A204.1 (cell line): Measurements from ENCODE around the gene CFAP74.

Experiments used
- FAIRE-seq: peaks from 2 replicates; lab custom pipeline; 2012; peaks lifted over from hg19 to GRCh38; lab: Jason Lieb, UNC

The CFAP74 gene

GRCh38 chr1:1967879-1968278, 35.7 kb downstream of the CFAP74 start:
- FAIRE-seq: no peak

DNA sequence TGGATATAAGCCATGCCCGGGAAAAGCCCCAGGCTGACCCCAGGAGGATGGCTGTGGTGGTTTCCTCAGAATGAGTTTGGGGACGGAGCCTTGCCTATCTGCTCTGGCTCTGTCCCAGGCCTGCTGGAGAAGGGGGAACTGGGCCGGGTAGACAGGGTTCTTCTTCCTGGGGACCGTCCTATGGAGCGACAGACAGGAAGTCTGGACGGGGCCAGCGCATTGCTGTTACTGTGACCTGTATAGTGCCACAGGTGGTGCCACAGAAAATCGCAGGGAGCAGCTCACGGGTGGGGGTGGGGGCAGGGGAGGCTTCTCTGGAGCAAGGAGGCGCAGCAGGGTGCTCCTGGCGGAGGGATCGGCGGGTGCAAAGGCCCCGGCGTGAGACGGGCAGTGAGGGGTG, 36.4 kb downstream of the CFAP74 start:
- no peak for FAIRE-seq

- FAIRE-seq: no peak
Observed at GRCh38 chr1:1966071-1966740, 37.4 kb downstream of the CFAP74 start.

- no peak for FAIRE-seq
Observed at GRCh38 chr1:1965546-1965945, 38.0 kb downstream of the CFAP74 start.

DNA sequence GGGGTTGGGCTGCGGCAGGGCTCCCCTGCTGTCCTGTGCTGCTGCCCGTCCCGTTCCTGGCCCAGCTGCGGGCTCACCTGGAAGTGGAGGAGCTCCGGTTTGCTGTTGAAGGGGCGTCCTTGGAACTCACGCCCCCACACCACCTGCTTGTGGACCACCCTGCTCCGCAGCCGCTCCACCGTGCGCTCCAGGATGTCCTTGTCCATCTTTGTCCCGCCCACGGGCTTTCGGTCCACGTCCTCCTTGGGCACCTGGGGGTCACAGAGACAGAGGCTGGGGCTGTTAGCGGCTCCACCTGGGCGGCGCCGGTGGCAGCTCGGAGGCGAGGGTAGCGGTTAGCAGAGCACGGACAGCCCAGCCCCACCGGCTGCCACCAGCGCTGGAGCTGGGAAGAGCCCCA, 38.8 kb downstream of the CFAP74 start:
- FAIRE-seq: no peak

- no peak for FAIRE-seq
Observed at GRCh38 chr1:1963570-1963969, 40.0 kb downstream of the CFAP74 start.

DNA sequence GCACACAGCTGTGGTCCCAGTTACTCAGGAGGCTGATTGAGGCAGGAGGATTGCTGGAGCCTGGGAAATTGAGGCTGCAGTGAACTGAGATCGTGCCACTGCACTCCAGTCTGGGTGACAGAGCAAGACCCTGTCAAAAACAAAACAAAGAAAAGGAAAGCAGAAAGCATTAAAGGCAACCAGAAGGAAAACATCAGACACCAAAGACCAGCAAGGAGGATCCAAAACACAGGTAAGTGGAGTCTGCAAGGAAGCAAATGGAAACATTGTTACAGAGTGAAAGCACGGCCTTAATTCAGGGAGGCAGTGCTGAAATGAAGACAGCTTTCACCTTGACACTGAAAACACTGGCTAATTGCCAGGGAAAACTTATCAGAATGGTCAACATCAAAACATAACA, 40.8 kb downstream of the CFAP74 start:
- no peak for FAIRE-seq

GRCh38 chr1:1960480-1961196, 42.9 kb downstream of the CFAP74 start:
- no peak for FAIRE-seq

- no peak for FAIRE-seq
Observed at GRCh38 chr1:1959840-1960479, 43.6 kb downstream of the CFAP74 start.

GRCh38 chr1:1959459-1959839, 44.1 kb downstream of the CFAP74 start:
- FAIRE-seq: no peak

DNA sequence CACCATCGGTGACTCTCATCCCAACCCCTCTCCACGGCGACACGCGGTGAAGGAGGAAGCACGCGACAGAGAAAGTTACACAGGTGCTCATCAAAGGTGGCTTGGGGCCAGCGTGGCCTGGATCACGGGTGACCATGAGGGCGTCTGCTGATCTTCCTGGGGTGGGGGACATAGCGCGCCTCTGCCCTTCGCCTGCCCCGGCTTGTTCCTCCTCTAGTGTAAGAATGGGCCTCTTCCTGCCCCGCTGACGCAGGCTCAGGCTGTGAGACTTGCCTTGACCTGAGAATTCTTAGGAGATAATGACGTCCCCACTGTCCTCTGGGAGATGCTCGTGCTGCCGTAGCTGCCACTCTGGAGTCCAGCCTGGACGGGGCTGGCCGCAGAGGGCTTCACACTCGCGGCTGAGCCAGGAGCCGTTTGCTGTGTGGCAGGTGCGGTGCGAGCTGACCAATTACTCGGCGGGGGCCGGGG, 45.5 kb downstream of the CFAP74 start:
- no peak for FAIRE-seq

DNA sequence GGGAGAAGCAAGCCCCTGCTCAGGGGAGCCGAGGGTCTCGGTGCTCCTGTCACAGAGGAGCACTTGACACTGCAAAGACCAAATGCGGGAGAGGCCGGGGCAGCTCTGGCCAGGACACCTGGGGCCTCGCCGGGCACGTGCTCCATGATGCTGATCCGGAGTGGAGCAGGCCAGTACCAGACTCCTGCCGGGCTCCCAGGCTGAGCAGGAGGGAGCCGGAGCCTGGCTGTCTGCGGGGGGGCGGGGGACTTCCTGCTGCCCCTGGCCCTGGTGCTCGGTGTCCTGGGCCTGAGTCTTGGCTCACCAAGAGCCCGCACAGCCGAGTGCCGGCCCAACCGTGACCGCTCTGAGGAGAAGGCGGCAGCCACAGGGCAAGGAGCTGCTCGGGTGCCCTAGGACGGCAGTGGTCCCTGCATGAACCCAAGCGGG, 46.0 kb downstream of the CFAP74 start:
- FAIRE-seq: no peak

GRCh38 chr1:1956586-1957532, 46.7 kb downstream of the CFAP74 start:
- FAIRE-seq: no peak

GRCh38 chr1:1956101-1956500, 47.5 kb downstream of the CFAP74 start:
- FAIRE-seq: no peak

DNA sequence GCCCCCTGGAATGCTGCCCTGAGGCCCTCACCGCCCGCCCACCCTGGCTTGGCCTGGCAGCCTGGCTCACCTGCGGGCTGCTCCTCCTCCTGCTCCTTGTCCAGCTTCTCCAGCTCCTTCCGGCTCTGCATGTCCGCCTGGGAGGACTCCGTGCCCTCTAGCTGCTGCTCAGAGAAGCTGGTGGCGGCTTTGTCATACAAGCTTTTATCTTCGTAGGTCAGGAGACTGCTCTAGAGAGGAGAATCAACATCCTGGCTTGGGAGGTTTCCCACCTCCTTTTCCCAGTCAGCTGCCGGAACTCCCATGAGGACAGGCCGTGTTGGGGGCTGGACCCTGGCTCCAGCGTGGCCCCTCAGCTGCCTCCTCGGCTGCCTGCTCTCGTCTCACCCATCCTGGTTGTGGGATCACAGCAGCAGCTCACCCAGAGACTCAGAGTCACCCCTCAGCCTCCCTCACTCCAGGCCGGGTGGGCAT, 47.9 kb downstream of the CFAP74 start:
- no peak for FAIRE-seq

- no peak for FAIRE-seq
Observed at GRCh38 chr1:1954831-1955441, 48.6 kb downstream of the CFAP74 start.

- FAIRE-seq: no peak
Observed at GRCh38 chr1:1954015-1954414, 49.6 kb downstream of the CFAP74 start.

DNA sequence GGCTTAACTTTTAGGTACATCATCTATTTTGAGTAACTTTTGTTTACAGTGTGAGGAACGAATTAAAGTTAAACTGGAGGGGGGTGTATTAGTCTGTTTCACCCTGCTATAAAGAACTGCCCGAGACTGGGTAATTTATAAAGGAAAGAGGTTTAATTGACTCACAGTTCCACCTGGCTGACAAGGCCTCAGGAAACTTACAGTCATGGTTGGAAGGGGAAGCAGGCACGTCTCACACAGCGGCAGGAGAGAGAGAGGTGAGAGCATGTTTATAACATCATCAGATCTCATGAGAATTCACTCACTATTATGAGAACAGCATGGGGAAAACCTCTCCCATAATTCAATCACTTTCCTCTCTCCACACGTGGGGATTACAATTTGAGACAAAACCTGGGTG, 52.6 kb downstream of the CFAP74 start:
- no peak for FAIRE-seq

DNA sequence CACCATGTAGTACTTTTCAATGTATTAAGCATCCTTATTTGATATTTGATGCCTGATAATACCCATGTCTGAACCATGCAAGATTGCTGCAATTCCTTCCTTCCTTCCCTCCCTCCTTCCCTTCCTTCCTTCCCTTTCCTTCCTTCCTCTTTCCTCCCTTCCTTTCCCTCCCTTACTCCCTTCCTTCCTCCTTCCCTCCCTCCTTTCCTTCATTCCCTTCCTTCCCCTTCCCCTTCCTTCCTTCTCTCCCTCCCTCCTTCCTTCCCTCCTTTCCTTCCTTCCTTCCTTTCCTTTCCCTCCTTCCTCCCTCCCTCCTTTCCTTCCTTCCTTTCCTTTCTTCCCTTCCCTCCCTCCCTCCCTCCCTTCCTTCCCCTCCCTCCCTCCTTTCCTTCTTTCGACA, 54.8 kb downstream of the CFAP74 start:
- no peak for FAIRE-seq

GRCh38 chr1:1947493-1947892, 56.1 kb downstream of the CFAP74 start:
- FAIRE-seq: no peak

DNA sequence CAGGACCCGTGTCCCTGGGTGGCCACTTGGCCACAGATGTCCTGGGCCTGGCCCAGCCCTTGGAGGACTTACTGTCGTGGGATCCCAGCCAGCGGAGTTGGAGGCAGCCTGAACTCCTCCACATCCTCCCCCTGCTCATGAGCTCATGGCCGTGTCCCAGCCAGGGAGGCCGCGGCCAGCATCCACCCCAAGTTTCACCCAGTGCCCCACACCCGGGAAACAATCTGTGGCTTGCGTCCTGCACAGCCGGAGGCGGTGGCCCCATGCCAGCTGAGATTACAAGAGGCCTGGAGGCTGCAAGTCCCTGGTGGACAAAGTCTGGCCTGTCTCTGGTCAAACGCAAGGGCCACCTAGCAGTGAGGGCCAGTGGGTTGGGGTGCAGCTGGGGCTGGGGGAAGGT, 57.0 kb downstream of the CFAP74 start:
- FAIRE-seq: no peak
